K562 (cell line): ENCODE data around the gene SUPT5H. TPM values are rescaled to one million over a fixed set of nuclear protein-coding genes. Genes with fewer than 3 reads are reported as not detected.

Source experiments
- ARHGAP35 ChIP-seq: fragments of 450-650 bp; IDR thresholded peaks from 2 replicates; pipeline ENCODE4 v1.6.1; 2018; ENCODE audit not compliant: partially characterized antibody
- ARID1B ChIP-seq: fragments of 450-650 bp; IDR thresholded peaks from 2 replicates; pipeline ENCODE4 v1.6.1; 2016; ENCODE audit warnings: antibody characterized with exemption, mild to moderate bottlenecking, inconsistent platforms
- ATF6 ChIP-seq: sonication (generic); formaldehyde crosslinking; IDR thresholded peaks from 2 replicates; pipeline ENCODE4 v1.4.0; 2020; ENCODE audit warnings: mild to moderate bottlenecking, missing genetic modification reagents
- LCOR ChIP-seq: sonication (generic); formaldehyde crosslinking; IDR thresholded peaks from 2 replicates; pipeline ENCODE4 v1.8.0; 2022; ENCODE audit warnings: mild to moderate bottlenecking, missing genetic modification reagents
- MYC ChIP-seq, 2 experiments: fragments of 250-450 bp in 1 of 2; sonication (Bioruptor Pico) in 1 of 2; IDR thresholded peaks; 2 replicates each; pipeline versions ENCODE4 v1.5.1 to v1.6.1; 2012 to 2021; ENCODE audit warnings: low read depth in 2 of 2, borderline replicate concordance in 1 of 2, improper control_type of control experiment in 1 of 2, low read length in 1 of 2, mild to moderate bottlenecking in 1 of 2, moderate library complexity in 1 of 2
- NCOA1 ChIP-seq: fragments of 450-650 bp; IDR thresholded peaks from 2 replicates; pipeline ENCODE4 v1.6.1; 2016; ENCODE audit warnings: low read depth
- RBM39 ChIP-seq: fragments of 200-400 bp; formaldehyde crosslinking; optimal IDR thresholded peaks from 2 replicates; pipeline ENCODE3; 2018; ENCODE audit warnings: low read depth, low read length
- RFX7 ChIP-seq: fragments of 250-450 bp; sonication (Bioruptor Pico); IDR thresholded peaks from 2 replicates; pipeline ENCODE4 v1.5.1; 2021; ENCODE audit warnings: mild to moderate bottlenecking
- SIN3B ChIP-seq: fragments of 450-650 bp; IDR thresholded peaks from 2 replicates; pipeline ENCODE4 v1.6.1; 2017; ENCODE audit warnings: low read depth, mild to moderate bottlenecking, moderate library complexity
- ZBTB40 ChIP-seq, 2 experiments: fragments of 450-650 bp in 1 of 2; sonication (generic) in 1 of 2; formaldehyde crosslinking in 1 of 2; IDR thresholded peaks; 2 replicates each; pipeline versions ENCODE4 v1.7.1 to v1.9.0; 2016 to 2022; ENCODE audit warnings: inconsistent platforms in 1 of 2, mild to moderate bottlenecking in 1 of 2, missing genetic modification reagents in 1 of 2
- ZNF398 ChIP-seq: fragments of 250-450 bp; sonication (Bioruptor Pico); IDR thresholded peaks from 2 replicates; pipeline ENCODE4 v1.8.0; 2021; ENCODE audit warnings: moderate library complexity, mild to moderate bottlenecking, inconsistent platforms
- polyA plus RNA-seq, 8 experiments: library from polyadenylated mRNA; depleted of rRNA in 4 of 8; stranded (reverse) in 5 of 8; unstranded in 3 of 8; fragments of >200 nt; fragmentation: Nextera tagmentation in 2 of 8; fragmentation: Illumina TruSeq in 1 of 8; extraction: Ambion mirVana in 2 of 8; extraction: Trizol in 1 of 8; gene quantifications; 2 replicates each; pipeline versions ENCODE4 v1.2.1 to v1.2.3, GENCODE V29; 2011 to 2014; ENCODE audit warnings: inconsistent platforms in 1 of 8, missing spikeins in 1 of 8
- total RNA-seq, 7 experiments: library from RNA; depleted of rRNA in 6 of 7; stranded (reverse); fragments of >200 nt in 6 of 7; fragmentation: Illumina TruSeq in 2 of 7; extraction: Trizol in 2 of 7; gene quantifications; 2 replicates each; pipeline versions ENCODE4 v1.2.1 to v1.2.3, GENCODE V29; 2011 to 2021; ENCODE audit warnings: low replicate concordance in 1 of 7

SUPT5H gene
- total and polyA plus RNA-seq, 9 of the 15 experiments (the other 6 are each of a cell fraction or from before 2014, with no cell fraction given) = 13.3 to 85.9 (median 35.9) TPM

- TF ChIP-seq ZBTB40 (IDR thresholded peaks at IDR 0.05) (no peak), ZBTB40 (CRISPR knock-in tag; IDR thresholded peaks at IDR 0.05) (no peak), SIN3B (no peak), RFX7 (CRISPR knock-in tag) (no peak), MYC (IDR thresholded peaks at IDR 0.05; ENCODE audit: low read depth, low read length) (no peak; the same call in 1 of the 2 replicates), MYC (CRISPR knock-in tag; IDR thresholded peaks at IDR 0.05; ENCODE audit: borderline replicate concordance, low read depth) (no peak), ARID1B (no peak), ARHGAP35 (no peak), ZNF398 (CRISPR knock-in tag) (no peak), LCOR (CRISPR knock-in tag) (no peak), NCOA1 (no peak), ATF6 (CRISPR knock-in tag) (no peak), RBM39 (no peak)
Observed at GRCh38 chr19:39397360-39398296, 47.8 kb upstream of the SUPT5H start (continued).
